GM21515 (cell line): ENCODE data around the gene TSR3.

Experiments used
- ATAC-seq: cut with Tn5 transposase; IDR thresholded peaks from one replicate; pipeline ENCODE4 v1.9.1; 2021; ENCODE audit not compliant: unreplicated experiment

TSR3 gene

DNA sequence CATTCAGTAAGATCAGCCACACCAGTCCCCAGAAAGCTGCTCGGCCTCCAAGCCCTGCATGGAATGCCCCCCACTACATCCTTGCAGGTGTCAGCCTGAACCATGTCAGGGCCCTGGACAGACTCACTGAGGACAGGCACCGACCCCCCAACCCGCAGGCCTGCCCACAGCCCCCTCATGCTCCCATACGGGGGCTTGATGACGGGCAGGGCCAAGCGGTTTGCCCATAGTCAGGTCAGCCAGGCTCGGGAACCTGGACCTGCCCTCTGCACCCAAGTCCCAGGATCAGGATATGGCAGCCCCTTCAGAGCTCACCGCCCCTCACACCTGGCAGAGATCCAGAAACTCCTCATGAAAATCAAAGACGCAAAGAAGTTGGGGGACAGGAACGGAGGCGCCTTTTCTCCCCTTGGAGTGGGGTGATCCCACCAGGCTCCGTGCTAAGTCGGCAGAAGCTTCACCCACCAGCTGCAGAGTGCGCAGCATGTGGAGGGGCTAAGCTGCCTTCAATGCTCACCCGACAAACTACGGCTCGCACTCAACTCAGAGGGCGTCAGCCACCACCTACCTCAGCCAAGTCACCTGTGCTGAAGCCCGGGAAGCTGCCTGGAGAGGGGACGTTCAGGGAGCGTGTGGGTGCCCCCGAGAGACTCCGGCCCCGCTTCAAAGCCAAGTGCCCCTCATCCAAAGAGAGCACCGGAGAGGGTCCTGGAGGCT, 26.6 kb upstream of the TSR3 start:
- ATAC-seq = no peak

DNA sequence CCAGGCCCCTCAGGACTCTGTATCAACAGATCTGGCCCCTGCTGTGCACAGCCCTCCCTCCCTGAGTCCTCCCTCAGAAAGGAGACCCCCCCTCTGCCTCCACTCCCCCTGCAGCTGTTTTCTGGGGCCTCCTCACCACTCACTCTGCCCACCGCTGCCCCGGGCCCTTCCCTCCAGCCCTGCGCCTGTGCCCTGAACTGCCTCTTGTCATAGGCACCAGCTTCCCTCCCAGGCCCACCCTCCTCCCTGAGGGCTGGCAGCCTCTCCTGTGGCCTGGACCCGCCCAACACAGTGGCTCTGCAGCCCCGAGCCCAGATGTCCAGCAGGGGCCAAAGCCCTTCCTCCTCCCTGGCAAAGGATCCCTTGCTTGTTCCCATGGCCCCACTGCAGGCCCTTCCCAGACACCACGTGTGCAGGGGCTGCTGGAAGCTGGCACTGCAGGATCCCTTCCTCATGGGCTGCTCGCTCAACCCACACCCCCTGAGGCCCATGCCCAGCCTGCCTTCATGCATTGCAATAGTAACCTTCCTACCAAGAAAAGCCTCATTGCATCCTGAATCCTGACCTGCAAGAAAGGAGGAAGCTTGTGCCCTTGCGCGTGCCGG, 25.8 kb upstream of the TSR3 start:
- ATAC-seq = no peak

DNA sequence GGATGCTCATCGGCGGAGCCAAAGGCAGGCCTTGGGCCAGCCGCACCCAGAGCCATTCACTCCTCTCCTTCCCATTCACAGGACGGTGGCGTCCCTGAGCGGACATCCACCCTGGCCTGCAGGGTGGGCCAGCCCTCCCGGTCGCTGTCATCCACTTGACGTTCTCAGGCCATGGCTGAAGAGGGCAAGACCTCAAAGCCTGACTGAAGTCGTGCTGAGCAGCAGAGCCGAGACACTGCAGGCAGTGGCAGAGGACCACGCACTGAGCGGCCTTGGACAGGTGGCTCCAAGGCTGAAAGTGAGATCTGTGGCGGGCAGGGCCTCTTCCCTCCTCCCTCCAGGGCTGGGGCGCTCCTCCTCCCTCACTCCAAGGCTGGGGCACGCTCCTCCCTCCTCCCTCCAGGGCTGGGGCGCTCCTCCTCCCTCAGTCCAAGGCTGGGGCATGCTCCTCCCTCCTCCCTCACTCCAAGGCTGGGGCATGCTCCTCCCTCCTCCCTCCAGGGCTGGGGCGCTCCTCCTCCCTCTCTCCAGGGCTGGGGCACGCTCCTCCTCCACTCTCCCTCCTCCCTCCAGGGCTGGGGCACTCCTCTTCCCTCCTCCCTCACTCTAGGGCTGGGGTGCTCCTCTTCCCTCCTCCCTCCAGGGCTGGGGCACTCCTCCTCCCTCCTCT, 24.2 kb upstream of the TSR3 start:
- ATAC-seq = no peak

DNA sequence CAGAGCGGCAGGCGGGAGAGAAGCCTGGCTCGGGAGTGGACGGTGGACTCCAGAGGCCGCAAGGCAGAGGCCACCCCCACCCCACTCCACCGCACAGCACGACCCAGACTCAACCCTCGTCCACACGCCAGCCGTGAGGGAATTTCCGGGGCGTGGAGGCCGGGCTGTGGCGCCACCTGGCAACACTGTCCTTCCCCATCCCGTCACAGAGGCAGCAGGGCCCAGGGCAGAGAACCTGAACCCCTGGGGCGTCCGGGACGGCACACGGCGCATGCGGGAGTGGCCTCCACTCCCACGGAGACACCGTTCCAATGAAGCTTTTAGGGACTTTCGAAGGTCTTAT, 23.6 kb upstream of the TSR3 start:
- ATAC-seq = no peak

DNA sequence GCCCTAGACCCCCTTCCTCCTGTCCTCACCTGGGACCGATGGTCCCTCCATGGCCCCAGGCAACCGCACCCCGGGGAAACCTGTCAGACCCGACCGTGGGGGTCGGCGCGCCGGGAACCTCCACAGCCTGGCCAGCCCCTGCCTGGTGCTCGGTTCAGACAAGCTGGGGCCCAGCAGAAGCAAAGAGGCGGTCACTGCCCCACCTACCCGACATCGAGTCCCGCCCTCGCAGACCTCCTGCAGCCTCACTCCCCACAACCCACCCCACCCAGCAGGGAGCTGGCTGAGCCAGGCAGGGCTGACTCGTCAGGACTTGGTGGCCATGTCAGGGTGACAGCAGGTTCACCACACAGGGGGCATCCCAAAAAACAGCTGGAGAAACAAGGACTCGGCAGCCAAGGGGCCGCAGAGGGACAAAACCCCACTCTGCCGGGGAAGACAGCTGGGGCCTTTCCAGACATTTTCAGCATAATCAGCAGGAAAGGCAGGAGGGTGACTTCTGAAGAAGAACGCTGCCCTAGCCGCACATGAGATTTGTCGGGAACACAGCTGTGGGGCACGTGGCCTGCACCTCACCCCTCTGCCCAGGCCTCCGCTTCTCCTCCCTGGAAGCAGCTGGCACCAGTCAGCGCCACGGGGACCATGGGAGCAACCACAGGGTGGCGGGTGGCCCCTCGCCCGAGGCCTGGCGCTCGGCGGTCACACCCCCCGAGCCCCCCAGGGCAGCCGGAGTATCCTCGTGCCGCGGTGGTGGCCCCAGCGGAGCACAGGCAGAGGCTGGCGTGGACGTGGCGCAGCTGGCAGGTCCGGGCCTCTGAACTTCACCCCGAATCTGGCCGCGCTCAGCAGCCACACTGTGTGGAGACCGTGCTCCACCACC, 23.0 kb upstream of the TSR3 start:
- ATAC-seq = no peak

DNA sequence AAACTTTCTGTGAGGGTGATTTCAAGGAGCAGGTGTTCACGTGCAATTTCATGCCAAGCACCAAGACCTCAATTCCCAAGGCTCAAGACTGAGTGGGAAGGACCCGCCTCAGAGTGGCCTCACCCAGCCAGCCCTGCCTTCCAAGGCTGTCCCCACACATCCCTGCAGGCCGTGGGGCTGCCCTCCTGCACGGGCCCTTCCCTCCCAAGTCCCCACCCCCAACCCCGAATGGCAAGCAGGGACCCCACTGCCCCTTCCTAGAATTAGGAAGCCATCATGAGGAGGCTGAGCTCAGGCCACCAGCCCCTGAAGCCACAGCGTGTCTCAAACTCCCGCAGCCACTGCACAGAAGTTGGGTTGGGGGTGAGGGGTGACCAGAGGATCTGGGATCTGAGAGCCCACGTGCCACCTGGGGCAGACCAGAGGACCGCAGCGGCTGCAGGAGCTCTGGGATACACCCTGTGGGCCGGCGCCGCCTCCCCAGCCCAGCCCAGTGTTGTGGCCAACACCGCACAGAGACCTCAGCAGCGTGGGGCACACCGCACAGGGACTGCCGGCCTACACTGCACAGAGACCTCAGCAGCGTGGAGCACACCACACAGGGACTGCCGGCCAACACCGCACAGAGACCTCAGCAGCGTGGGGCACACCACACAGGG, 20.7 kb upstream of the TSR3 start:
- no peak for ATAC-seq

DNA sequence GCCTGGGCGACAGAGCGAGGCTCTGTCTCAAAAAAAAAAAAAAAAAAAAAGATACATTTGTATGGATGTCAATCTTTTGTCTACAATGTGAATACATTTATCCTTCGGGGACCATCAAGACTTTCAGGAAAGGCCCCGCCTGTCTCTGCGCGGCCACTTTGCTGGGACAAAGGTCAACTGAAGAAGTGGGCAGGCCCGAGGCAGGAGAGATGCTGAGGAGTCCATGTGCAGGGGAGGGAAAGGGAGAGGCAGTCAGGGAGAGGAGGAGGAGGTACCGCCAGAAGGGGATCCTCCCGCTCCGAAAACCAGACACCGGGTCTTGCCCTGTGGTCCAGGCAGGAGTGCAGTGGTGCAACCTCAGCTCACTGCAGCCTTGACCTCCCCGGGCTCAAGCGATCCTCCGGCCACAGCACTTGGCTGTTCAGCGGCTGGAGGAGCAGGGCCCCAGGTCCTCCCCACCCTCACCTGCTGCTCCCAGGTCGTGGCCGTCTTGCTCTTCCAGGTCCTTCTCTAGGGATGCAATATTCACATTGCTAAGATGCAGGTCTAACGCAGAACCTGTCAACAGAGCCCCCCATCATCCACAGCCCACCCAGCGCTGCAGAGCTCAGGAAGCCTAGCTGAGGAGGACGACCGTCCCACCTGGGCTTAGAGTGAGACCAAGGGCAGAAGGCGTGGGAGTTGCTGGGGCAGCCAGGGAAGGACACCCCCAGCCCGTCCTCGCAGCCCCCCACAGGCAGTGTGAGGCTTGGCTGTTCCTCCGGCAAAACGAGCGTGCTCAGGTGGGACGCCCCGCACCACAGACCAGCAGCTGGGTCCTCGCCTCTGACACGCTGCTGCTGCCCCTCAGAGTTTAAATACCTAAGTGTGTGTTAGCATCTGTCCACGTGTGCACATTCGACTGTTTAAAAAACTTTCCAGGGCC, 19.6 kb upstream of the TSR3 start:
- no peak for ATAC-seq

DNA sequence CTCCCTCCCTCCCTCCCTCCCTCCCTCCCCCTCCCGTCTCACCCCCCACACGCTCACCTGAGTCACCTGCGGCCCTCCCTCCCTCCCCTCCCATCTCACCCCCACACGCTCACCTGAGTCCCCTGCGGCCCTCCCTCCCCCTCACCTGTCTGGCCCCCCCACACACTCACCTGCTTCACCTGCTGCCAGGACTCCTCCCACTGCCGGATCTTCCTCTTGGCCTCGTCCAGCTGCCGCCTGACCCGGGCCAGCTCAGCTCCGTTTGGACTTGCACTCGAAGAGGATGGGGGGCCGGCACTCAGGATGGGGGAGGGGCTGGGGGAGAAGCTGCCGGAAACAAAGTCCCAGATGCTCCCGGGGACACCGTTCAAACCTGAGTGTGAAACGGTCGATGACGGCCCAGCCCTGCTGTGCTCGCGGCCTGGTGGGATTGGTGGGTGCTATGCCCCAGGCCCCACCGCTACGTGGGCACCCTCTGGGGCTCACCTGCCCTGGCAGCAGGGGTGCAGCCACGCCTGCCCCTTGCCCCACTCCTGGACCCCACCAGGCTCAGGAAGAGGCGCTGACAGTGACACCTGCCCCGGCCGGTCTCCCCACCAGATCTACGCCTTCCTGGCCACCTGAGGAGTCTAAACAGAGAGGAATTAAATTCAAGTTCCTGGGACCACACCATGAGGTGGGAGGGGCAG, 16.0 kb upstream of the TSR3 start:
- ATAC-seq = no peak

DNA sequence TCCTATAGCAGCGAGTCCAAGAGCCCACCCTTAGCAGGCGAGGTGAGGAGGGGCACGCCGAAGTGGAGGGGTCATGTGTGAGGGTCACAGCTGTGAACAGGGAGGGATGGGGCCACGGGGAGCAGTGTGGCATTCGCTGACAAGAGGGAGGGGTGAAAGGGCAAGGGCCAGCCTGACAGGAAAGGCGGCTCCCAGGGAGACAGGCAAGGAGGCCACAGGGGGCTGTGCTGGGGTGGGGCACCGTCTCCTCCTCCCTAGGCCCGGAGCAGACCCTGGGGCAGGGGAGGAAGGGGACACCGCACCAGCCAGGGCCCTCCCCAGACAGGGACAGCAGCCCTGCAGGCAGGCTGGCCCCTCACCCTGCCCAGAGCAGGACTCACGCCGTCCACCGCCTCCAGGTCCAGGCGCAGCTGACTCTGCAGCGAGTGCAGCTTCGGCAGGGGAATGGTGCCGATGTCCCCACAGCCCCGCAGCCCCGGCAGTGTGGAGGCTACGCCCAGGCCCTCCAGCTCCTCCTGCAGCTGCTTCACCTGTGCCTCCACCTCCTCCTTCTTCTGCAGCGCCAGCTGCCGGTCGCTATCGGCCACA, 15.1 kb upstream of the TSR3 start:
- ATAC-seq = no peak

DNA sequence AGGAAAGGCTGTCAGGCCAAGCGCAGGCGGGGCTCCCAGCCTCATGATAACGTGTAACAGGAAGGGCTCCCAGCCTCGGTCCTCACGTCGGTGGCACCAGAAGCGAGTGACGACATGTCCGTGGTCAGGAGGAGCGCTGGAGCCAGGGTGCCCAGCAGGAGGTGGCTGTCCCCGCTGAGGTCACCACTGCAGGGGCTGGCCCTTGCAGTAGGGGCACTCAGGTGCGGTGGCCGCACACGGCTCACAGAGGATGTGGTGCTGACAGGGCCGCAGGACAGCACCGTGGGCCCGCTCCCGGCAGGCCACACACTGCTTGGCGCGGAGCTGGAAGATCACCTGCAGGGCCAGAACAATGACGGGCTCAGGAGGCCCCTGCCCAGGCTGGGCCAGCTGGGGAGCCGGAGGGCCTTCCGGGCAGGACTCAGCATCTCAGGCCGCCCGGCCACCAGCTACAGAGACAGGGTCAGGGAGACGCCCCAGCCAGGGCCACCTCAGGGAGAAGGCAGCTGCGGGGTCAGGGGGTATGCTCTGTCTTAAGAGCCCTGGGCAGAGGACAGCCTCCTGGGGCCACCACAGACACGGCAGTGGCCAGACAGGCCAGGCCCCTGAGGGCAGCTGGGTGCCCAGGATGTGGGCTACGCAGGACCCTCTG, 14.5 kb upstream of the TSR3 start:
- no peak for ATAC-seq

DNA sequence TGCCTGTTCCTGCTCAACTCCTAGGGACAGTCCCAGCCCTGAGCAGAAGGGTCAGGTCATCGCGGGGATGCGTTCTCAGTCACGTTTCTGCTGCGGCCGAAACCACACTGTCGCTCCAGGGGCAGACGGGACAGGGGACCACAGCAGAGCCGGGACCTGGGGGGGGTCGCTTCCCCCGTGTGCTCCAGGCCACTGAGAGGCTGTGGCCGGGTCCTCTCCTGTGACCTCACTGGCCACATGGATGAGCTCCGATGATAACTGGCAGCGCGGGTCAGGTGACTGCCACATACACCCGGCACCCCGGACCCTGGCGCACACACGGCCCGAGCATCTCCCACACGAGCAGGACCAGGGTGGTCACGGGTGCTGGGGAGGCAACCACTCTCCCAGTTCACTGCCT, 12.8 kb upstream of the TSR3 start:
- no peak for ATAC-seq

DNA sequence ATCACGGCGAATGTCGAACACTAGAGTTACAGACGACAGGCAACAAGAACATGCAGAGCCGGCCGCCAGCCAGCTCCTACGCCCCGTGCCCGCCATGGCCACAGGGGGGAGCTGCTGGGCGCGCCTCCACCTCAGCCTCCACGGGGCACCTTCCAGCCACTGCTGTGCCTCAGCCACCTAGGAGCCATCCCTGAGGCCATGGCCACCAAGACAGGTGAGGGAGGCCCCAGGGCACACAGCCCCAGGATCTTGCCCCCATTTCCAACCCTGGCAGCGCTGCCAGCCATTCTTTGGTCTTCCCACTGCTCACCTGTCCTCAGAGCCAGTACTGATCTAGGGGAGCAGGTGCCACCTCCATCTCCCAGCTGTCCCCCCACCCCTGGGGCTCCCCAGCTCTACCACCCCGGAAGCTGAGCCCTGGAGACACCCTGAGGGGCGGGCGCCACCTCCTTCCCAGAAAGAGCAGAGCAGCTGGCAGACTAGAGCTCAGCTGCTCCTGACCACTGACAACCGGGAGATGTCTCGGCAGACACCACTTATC, 11.9 kb upstream of the TSR3 start:
- no peak for ATAC-seq

DNA sequence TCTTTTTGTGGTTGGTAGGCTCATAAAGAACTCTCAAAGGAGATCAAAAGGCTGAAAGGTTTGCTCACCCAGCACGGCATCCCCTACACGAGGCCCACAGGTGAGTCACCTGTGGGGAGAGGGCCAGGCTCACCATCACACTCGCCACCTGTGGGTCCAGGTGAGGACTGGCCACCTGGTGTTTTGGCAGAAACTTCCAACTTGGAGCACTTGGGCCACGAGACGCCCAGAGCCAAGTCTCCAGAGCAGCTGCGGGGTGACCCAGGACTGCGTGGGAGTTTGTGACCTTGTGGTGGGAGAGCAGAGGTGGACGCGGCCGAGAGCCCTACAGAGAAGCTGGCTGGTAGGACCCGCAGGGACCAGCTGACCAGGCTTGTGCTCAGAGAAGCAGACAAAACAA, 11.1 kb upstream of the TSR3 start:
- no peak for ATAC-seq

DNA sequence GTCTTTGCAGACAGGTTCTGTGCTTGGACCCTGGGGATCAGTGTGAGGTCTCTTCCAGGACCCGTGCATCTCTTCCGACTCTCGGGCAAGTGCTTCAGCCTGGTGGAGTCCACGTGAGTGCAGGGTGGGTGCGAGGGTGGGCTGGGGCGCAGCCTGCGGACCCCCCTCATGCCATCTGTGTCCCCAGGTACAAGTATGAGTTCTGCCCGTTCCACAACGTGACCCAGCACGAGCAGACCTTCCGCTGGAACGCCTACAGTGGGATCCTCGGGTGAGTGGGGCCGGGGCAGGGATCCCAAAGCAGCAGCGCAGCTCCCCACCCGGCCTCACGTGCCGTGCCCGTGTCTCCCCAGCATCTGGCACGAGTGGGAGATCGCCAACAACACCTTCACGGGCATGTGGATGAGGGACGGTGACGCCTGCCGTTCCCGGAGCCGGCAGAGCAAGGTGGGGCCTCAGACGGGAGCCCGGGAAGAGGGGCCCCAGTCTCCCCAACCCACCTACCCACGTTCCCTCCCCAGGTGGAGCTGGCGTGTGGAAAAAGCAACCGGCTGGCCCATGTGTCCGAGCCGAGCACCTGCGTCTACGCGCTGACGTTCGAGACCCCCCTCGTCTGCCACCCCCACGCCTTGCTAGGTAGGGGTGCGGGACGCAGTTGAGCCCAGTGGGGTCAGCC, 10.1 kb upstream of the TSR3 start:
- no peak for ATAC-seq

DNA sequence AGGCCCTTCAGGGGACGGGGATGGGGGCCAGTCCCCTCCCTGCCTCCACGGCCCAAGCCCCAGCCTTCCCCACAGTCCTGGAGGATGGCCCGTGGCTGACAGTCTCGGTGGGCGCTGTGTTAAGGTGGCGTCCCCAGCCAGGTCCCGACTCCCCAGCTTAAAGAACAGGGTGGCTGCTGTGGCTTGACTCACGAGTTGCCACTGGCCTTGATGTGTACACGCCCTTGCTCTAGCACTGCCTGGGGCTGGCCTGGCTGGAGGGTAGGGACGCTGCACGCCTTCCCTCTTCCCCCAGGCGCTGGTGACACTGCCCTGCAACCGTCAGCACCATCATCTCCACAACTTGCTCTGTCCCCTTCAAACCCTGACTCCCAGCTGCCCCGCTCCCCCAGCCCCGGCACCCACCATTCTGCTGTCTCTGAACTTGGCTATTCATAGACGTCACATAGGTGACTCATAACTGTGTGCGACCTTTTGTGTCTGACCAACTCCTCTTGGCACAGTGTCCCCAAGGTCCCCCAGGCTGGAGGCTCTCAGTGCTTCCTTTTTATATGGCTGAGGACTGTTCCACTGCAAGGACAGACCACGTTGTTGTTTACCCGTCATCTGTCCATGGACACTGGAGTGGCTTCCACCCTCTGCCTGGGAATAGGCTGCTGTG, 6.4 kb upstream of the TSR3 start:
- no peak for ATAC-seq

DNA sequence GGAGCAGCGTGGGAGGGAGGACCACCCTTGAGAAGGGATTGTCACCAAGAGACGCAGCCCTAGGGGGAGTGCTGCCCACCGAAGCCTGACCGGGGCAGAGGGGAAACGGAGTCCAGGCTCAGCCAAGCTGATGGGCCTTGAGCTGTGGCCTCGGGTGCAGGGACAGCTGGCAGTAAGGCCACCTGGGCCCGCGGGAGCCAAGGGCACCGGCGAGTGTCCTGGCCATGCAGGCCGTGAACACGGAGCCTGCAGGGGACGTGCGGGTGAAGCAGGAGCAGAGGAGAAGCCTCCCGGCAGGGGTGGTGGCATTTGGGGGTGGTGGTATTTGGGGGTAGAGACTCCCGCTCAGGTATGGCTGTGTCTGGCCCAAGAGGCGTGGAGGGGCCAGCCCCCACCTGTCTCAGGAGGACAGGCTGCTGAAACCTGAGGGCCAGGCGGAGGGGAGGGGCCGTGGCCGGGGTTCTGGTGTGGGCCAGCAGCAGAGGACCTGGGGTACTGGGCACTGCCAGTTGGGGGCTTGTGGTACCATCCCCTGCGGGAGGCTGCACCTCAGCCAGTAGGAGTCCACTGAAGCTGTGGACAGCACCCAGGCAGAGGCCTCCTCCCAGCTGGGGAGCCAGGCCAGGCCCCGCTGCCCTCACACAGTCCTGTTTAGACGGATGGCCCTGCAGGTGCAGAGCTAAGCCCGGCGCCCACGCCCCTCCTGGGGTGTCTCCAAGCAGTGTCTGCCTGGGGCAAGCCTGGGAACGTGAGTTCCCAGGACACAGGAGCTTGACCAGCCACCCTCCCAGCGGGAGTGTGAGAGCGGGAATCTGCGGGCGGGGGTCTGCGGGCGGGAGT, 4.6 kb upstream of the TSR3 start:
- no peak for ATAC-seq
